ENCODE results near the gene ATP5F1D. TPM values are rescaled to one million over a fixed set of nuclear protein-coding genes. Genes with fewer than 3 reads are reported as not detected.

Gene ATP5F1D
- total and polyA plus RNA-seq, 2 of the 13 experiments (the other 11 are each of a cell fraction or from before 2014, with no cell fraction given): 39.4 to 78.7 TPM

GRCh38 chr19:1258707-1259205 lies 17.2 kb downstream of the ATP5F1D start:
- intact Hi-C loops (cut with micrococcal nuclease; ENCODE audit: unreplicated experiment) (no loop called here), in situ Hi-C loops (cut with HindIII; ENCODE audit: extremely low pct_ligation_motif_present, low pct_unique_long_range_greater_than_20kb) (no loop called here)
- DNase-seq (ENCODE audit: low spot score): no peak
- peak overlapping the region; percentile 27; the same call in 1 of the 2 replicates for H3K9ac ChIP-seq (ENCODE audit: insufficient read depth, low read depth, low read length)
- H4K20me1 ChIP-seq (ENCODE audit: insufficient read depth, low read length): peaks cover 50% of the 10 kb centered on the region; the same call in 1 of the 2 replicates
- H3K36me3 ChIP-seq (replicated peaks in 1 of 2; ENCODE audit: control insufficient read depth in 1 of 2, insufficient read depth in 2 of 2, low read length in 2 of 2): peaks cover 18 to 38% of the 10 kb centered on the region in 2 experiments
- peaks cover 88% of the 10 kb centered on the region for H3K4me1 ChIP-seq (ENCODE audit: insufficient read depth, low read length)
- peak overlapping the region; percentile 79 for H3K4me2 ChIP-seq (ENCODE audit: low read depth, low read length)
- WGBS (ENCODE audit: low lambda C conversion rate): 28% methylated on average over 15 of the region's 15 CpGs
- BruUV-seq (replicated peaks): no TSS peak
- H3K27me3 ChIP-seq (ENCODE audit: control insufficient read depth in 1 of 2, insufficient read depth in 2 of 2, low read length in 2 of 2): no peaks in the 10 kb centered on the region
- ATAC-seq: no peak
- ChIA-PET CTCF (ENCODE audit: low intra/inter-chr PET ratio, low total read pairs) (no interaction called here), POLR2A (interaction anchor here (0.7 to 13.7 kb wide), 4 partner anchors 4 to 33 kb away, joined by 3 to 668 read pairs (median 566); partner anchors contain the start of genes ATP5F1D, CIRBP and MIDN)
- H2AFZ ChIP-seq (ENCODE audit: low read length): no peak overlapping the region
- no peak for FAIRE-seq
- H3K27ac ChIP-seq (ENCODE audit: extremely low read length, insufficient read depth, low read length): peak overlapping the region; percentile 85
- H3K9me3 ChIP-seq (ENCODE audit: low read length): no peaks in the 10 kb centered on the region
- TF ChIP-seq SATB2 (CRISPR knock-in tag; IDR thresholded peaks at IDR 0.05): no peak
- TF ChIP-seq U2AF1 (optimal IDR thresholded peaks at IDR 0.05; ENCODE audit: low read depth, low read length): peak; percentile 71
- peak overlapping the region in 2 of 3 experiments; percentile 21 to 67; a peak in 3 of 6 replicates for H3K4me3 ChIP-seq (replicated peaks in 1 of 3; ENCODE audit: insufficient read depth in 1 of 3, low read depth in 2 of 3, low read length in 3 of 3)
- peaks cover 18% of the 10 kb centered on the region for H3K79me2 ChIP-seq (ENCODE audit: insufficient read depth, low read length)

GRCh38 chr19:1259206-1259875 lies 17.8 kb downstream of the ATP5F1D start:
- FAIRE-seq (peak; percentile 83), ATAC-seq (peak; percentile 63), DNase-seq (ENCODE audit: low spot score) (peak; percentile 86)
- Histone ChIP-seq H3K4me2 (ENCODE audit: low read depth, low read length) (peak overlapping the region; percentile 79), H2AFZ (ENCODE audit: low read length) (no peak overlapping the region), H3K36me3 (replicated peaks in 1 of 2; ENCODE audit: control insufficient read depth in 1 of 2, insufficient read depth in 2 of 2, low read length in 2 of 2) (peaks cover 18 to 35% of the 10 kb centered on the region in 2 experiments), H3K27ac (ENCODE audit: extremely low read length, insufficient read depth, low read length) (peak overlapping the region; percentile 85), H3K27me3 (ENCODE audit: control insufficient read depth in 1 of 2, insufficient read depth in 2 of 2, low read length in 2 of 2) (no peaks in the 10 kb centered on the region), H3K9ac (ENCODE audit: insufficient read depth, low read depth, low read length) (peak overlapping the region; percentile 64), H4K20me1 (ENCODE audit: insufficient read depth, low read length) (peaks cover 45% of the 10 kb centered on the region; the same call in 1 of the 2 replicates), H3K79me2 (ENCODE audit: insufficient read depth, low read length) (peaks cover 14% of the 10 kb centered on the region), H3K4me1 (ENCODE audit: insufficient read depth, low read length) (peaks cover 87% of the 10 kb centered on the region), H3K9me3 (ENCODE audit: low read length) (no peaks in the 10 kb centered on the region), H3K4me3 (replicated peaks in 1 of 3; ENCODE audit: insufficient read depth in 1 of 3, low read depth in 2 of 3, low read length in 3 of 3) (peak overlapping the region; percentile 10 to 67 (median 38); a peak in 5 of 6 replicates)
- 0% methylated on average over 5 of the region's 17 CpGs for WGBS (ENCODE audit: low lambda C conversion rate)
- CTCF ChIA-PET (ENCODE audit: low intra/inter-chr PET ratio, low total read pairs): no interaction called here
- POLR2A ChIA-PET: interaction anchor here (0.7 to 13.7 kb wide), 7 partner anchors 4 to 144 kb away, joined by 3 to 668 read pairs (median 3); partner anchors contain the start of genes ATP5F1D, CIRBP, FAM174C and MIDN
- in situ Hi-C loops (cut with HindIII; ENCODE audit: extremely low pct_ligation_motif_present, low pct_unique_long_range_greater_than_20kb) (no loop called here), intact Hi-C loops (cut with micrococcal nuclease; ENCODE audit: unreplicated experiment) (no loop called here)
- BruUV-seq (replicated peaks): TSS peak; percentile 82
- TF ChIP-seq ZNF550 (CRISPR knock-in tag; IDR thresholded peaks at IDR 0.05; ENCODE audit: borderline replicate concordance): no peak
- TF ChIP-seq POGK (CRISPR knock-in tag; conservative IDR thresholded peaks at IDR 0.05): 0 out of 2 replicates have a peak, but pooled peaks have one; percentile 40
- TF ChIP-seq JDP2 (CRISPR knock-in tag; IDR thresholded peaks at IDR 0.05; ENCODE audit: borderline replicate concordance): no peak
- TF ChIP-seq KLF12 (CRISPR knock-in tag; IDR thresholded peaks at IDR 0.05; ENCODE audit: borderline replicate concordance): peak; percentile 92
- TF ChIP-seq EP300 (IDR thresholded peaks at IDR 0.05; ENCODE audit: low read depth in 2 of 2, low read length in 2 of 2): peak in 1 of 2 experiments; percentile 61; a peak in 3 of 4 replicates
- TF ChIP-seq EP300 (CRISPR knock-in tag; IDR thresholded peaks at IDR 0.05; ENCODE audit: borderline replicate concordance): peak; percentile 58
- peak; percentile 69; the same call in 1 of the 2 replicates for TF ChIP-seq NFIC (IDR thresholded peaks at IDR 0.05; ENCODE audit: low read length)
- TF ChIP-seq TFAP4 (IDR thresholded peaks at IDR 0.05; ENCODE audit: borderline replicate concordance, low read depth): peak; percentile 73; the same call in 1 of the 2 replicates
- TF ChIP-seq HOXA7 (CRISPR knock-in tag; IDR thresholded peaks at IDR 0.05): no peak
- 0 out of 2 replicates have a peak, but pooled peaks have one; percentile 11 for TF ChIP-seq FOSL1 (CRISPR knock-in tag; IDR thresholded peaks at IDR 0.05; ENCODE audit: borderline replicate concordance)
- TF ChIP-seq ESRRA (CRISPR knock-in tag; IDR thresholded peaks at IDR 0.05; ENCODE audit: low read depth): peak; percentile 73; the same call in 1 of the 2 replicates
- peak; percentile 83 for TF ChIP-seq KAT8 (CRISPR knock-in tag; IDR thresholded peaks at IDR 0.05)

Data from HepG2 (cell line).